ENCODE data around the gene IGDCC3.

DNA sequence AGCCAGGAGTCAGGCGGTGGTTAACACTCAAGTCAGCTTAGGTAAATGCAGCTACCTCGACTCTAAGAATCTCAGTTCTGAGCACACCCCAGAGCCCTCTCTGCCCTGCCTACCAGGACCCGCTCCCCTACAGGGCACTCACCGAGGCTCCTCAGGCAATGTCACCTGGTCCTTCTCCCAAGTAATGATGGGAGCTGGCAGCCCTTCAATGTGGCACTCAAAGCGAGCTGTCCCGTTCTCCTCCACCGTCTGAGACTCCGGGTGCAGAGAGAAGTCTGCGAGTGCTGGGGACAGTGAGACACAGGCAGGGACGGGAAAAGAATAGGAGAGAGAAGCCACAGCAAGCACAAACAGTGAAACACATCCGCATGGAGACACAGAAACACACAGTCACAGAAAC lies 32.2 kb upstream of the IGDCC3 start:
- TF ChIP-seq POLR2AphosphoS5 (IDR thresholded peaks at IDR 0.05) (no peak), POLR2A (IDR thresholded peaks at IDR 0.05) (no peak)
- TF ChIP-seq, protein P1, sequence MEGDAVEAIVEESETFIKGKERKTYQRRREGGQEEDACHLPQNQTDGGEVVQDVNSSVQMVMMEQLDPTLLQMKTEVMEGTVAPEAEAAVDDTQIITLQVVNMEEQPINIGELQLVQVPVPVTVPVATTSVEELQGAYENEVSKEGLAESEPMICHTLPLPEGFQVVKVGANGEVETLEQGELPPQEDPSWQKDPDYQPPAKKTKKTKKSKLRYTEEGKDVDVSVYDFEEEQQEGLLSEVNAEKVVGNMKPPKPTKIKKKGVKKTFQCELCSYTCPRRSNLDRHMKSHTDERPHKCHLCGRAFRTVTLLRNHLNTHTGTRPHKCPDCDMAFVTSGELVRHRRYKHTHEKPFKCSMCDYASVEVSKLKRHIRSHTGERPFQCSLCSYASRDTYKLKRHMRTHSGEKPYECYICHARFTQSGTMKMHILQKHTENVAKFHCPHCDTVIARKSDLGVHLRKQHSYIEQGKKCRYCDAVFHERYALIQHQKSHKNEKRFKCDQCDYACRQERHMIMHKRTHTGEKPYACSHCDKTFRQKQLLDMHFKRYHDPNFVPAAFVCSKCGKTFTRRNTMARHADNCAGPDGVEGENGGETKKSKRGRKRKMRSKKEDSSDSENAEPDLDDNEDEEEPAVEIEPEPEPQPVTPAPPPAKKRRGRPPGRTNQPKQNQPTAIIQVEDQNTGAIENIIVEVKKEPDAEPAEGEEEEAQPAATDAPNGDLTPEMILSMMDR (IDR thresholded peaks at IDR 0.05), result no peak
